Fibroblast of villous mesenchyme (primary cell): ENCODE data around the gene IPO7. TPM values are rescaled to one million over a fixed set of nuclear protein-coding genes. Genes with fewer than 3 reads are reported as not detected.

Experiments
- DNase-seq: peaks from one replicate; pipeline ENCODE4 v3.0.0-alpha.2; 2010; ENCODE audit warnings: low read depth
- H3K4me3 ChIP-seq: 2 replicates; pipeline ENCODE4 v1.5.1; 2011; ENCODE audit warnings: low read depth, mild to moderate bottlenecking, low read length
- CTCF ChIP-seq: IDR thresholded peaks from 2 replicates; pipeline ENCODE4 v1.5.1; 2012; ENCODE audit warnings: low read depth, mild to moderate bottlenecking, low read length; ENCODE audit not compliant: insufficient read depth
- small RNA-seq: library from RNA; depleted of rRNA; stranded (forward); fragments of <200 nt; gene quantifications from one replicate; pipeline ENCODE3, GENCODE V24; 2012
- total RNA-seq: library from RNA; depleted of rRNA; stranded (reverse); fragments of >200 nt; gene quantifications from 2 replicates; pipeline ENCODE4 v1.2.3, GENCODE V29; 2012

Gene IPO7
- total RNA-seq, 1 donor, result 184 TPM

- no peak for DNase-seq
- H3K4me3 ChIP-seq, result no peak overlapping the region
- no peak for TF ChIP-seq CTCF
Measured at GRCh38 chr11:9494316-9494715, 109.9 kb downstream of the IPO7 start.

- no peak for DNase-seq
- no peak overlapping the region for H3K4me3 ChIP-seq
- TF ChIP-seq CTCF, result no peak
Measured at GRCh38 chr11:9495803-9496514, 111.5 kb downstream of the IPO7 start.

Small RNA genes within 50 kb of the gene (small RNA-seq; reads per million reads assigned to genes)
- gene SNORA23, result 939 reads per million, percentile 99 among the genes with 10 or more reads in this experiment

Other genes starting within 250 kb of the IPO7 start
- 152 and 158 TPM in 2 replicates for gene DENND5A, start 119.3 kb upstream of the IPO7 start, total RNA-seq
- gene TMEM41B, start 70.1 kb upstream of the IPO7 start, total RNA-seq, result 48.3 and 48.8 TPM in 2 replicates
- 15.5 and 25.9 TPM in 2 replicates for gene ZNF143, start 76.4 kb downstream of the IPO7 start, total RNA-seq
- 51.2 and 88.9 TPM in 2 replicates for gene WEE1, start 189.0 kb downstream of the IPO7 start, total RNA-seq